ENCODE data around the gene CERK. TPM values are rescaled to one million over a fixed set of nuclear protein-coding genes. Genes with fewer than 3 reads are reported as not detected.

CERK gene
- total RNA-seq, 3 donors from 2014 or later, result 40.3 to 51.7 (median 50.0) TPM

GRCh38 chr22:46699091-46699490, 39.0 kb downstream of the CERK start:
- Histone ChIP-seq H3K4me1 (ENCODE audit: low read depth) (no peaks in the 10 kb centered on the region), H3K36me3 (ENCODE audit: low read depth) (peaks cover 14% of the 10 kb centered on the region), H3K9me3 (no peaks in the 10 kb centered on the region), H3K4me3 (no peak overlapping the region)
- TF ChIP-seq CTCF (IDR thresholded peaks at IDR 0.05), result no peak
- intact Hi-C loops (cut with DNase I, micrococcal nuclease), result no loop called here
- DNase-seq (peak in 1 of 3 donors; percentile 24), ATAC-seq (no peak)

GRCh38 chr22:46697811-46698515, 40.1 kb downstream of the CERK start:
- DNase-seq (peak in 1 of 3 donors; percentile 33), ATAC-seq (no peak)
- no peaks in the 10 kb centered on the region for H3K4me1 ChIP-seq (ENCODE audit: low read depth)
- no peak for TF ChIP-seq CTCF (IDR thresholded peaks at IDR 0.05)
- H3K4me3 ChIP-seq, result no peak overlapping the region
- intact Hi-C loops (cut with DNase I, micrococcal nuclease), result no loop called here
- H3K36me3 ChIP-seq (ENCODE audit: low read depth), result peaks cover 14% of the 10 kb centered on the region
- no peaks in the 10 kb centered on the region for H3K9me3 ChIP-seq

- no peak for TF ChIP-seq CTCF (IDR thresholded peaks at IDR 0.05)
- no peak overlapping the region for H3K4me3 ChIP-seq
- peaks cover 14% of the 10 kb centered on the region for H3K36me3 ChIP-seq (ENCODE audit: low read depth)
- intact Hi-C loops (cut with DNase I, micrococcal nuclease), result no loop called here
- no peaks in the 10 kb centered on the region for H3K4me1 ChIP-seq (ENCODE audit: low read depth)
- DNase-seq, result peak in 2 of 3 donors; percentile 14 to 21
- no peak for ATAC-seq
- no peaks in the 10 kb centered on the region for H3K9me3 ChIP-seq
Observed at GRCh38 chr22:46696614-46697013, 41.4 kb downstream of the CERK start.

- Histone ChIP-seq H3K4me1 (ENCODE audit: low read depth) (no peaks in the 10 kb centered on the region), H3K36me3 (ENCODE audit: low read depth) (peaks cover 14% of the 10 kb centered on the region), H3K4me3 (no peak overlapping the region), H3K9me3 (no peaks in the 10 kb centered on the region)
- intact Hi-C loops (cut with DNase I, micrococcal nuclease), result no loop called here
- DNase-seq (peak in 2 of 3 donors; percentile 31 to 55), ATAC-seq (peak; percentile 75)
- TF ChIP-seq CTCF (IDR thresholded peaks at IDR 0.05), result no peak
Observed at GRCh38 chr22:46696229-46696518, 41.9 kb downstream of the CERK start.

- ATAC-seq (no peak), DNase-seq (peak in 2 of 3 donors; percentile 17 to 42)
- Histone ChIP-seq H3K4me1 (ENCODE audit: low read depth) (no peaks in the 10 kb centered on the region), H3K9me3 (no peaks in the 10 kb centered on the region), H3K4me3 (no peak overlapping the region), H3K36me3 (ENCODE audit: low read depth) (peaks cover 12% of the 10 kb centered on the region)
- no peak for TF ChIP-seq CTCF (IDR thresholded peaks at IDR 0.05)
- intact Hi-C loops (cut with DNase I, micrococcal nuclease), result no loop called here
Observed at GRCh38 chr22:46695346-46696228, 42.5 kb downstream of the CERK start.

Measured in mucosa of descending colon (tissue), 3 donors.